Stimulated activated naive B cell treated with anti-CD40 and anti-IgM and Interleukin-4, amounts not matched to agents 10 μg/mL and 1 μg/mL and 100 μg/mL, for 72 hours (primary cell): ENCODE results near the gene ICA1.

ENCODE experiments used
- ATAC-seq, 2 donors: fragments of 150-1000 bp; cut with Tn5 transposase; replicated peaks; 2 replicates each; pipeline ENCODE4 v1.10.0; 2021; ENCODE audit warnings: moderate library complexity in 1 of 2
- DNase-seq: peaks from one replicate; pipeline ENCODE4 v3.0.0; 2021
- H3K27ac Mint-ChIP-seq: one replicate; pipeline ENCODE4 v1.8.0; 2022; ENCODE audit warnings: mild to moderate bottlenecking, mixed read lengths
- H3K27me3 Mint-ChIP-seq, 2 donors: one replicate each; pipeline ENCODE4 v1.8.0; 2022; ENCODE audit warnings: mixed read lengths in 2 of 2
- H3K36me3 Mint-ChIP-seq, 2 donors: one replicate each; pipeline ENCODE4 v1.8.0; 2022; ENCODE audit warnings: mixed read lengths in 2 of 2, mild to moderate bottlenecking in 1 of 2
- H3K4me1 Mint-ChIP-seq, 2 donors: one replicate each; pipeline ENCODE4 v1.8.0; 2022; ENCODE audit warnings: mixed read lengths in 2 of 2, mild to moderate bottlenecking in 1 of 2
- H3K4me3 Mint-ChIP-seq, 2 donors: one replicate each; pipeline ENCODE4 v1.8.0; 2022; ENCODE audit warnings: mild to moderate bottlenecking in 2 of 2, mixed read lengths in 2 of 2, moderate library complexity in 1 of 2
- H3K9me3 Mint-ChIP-seq, 2 donors: one replicate each; pipeline ENCODE4 v1.8.0; 2022; ENCODE audit warnings: mixed read lengths in 2 of 2, mild to moderate bottlenecking in 1 of 2

The ICA1 gene

GRCh38 chr7:8226501-8226900 is 35.5 kb downstream of the ICA1 start:
- Mint-ChIP-seq H3K27me3 (peaks cover 4 to 10% of the 10 kb centered on the region in 2 donors), H3K9me3 (no peaks in the 10 kb centered on the region), H3K27ac (no peak overlapping the region), H3K4me1 (no peaks in the 10 kb centered on the region), H3K4me3 (no peak overlapping the region), H3K36me3 (no peaks in the 10 kb centered on the region)
- ATAC-seq (no peak), DNase-seq (no peak)

- ATAC-seq (no peak), DNase-seq (no peak)
- no peak overlapping the region for H3K27ac Mint-ChIP-seq
- no peaks in the 10 kb centered on the region for H3K36me3 Mint-ChIP-seq
- no peak overlapping the region for H3K4me3 Mint-ChIP-seq
- no peaks in the 10 kb centered on the region for H3K4me1 Mint-ChIP-seq
- H3K27me3 Mint-ChIP-seq: peaks cover 0 to 5% of the 10 kb centered on the region in 2 donors
- H3K9me3 Mint-ChIP-seq: no peaks in the 10 kb centered on the region
Measured at GRCh38 chr7:8221567-8221966, 40.4 kb downstream of the ICA1 start.

- H3K9me3 Mint-ChIP-seq: no peaks in the 10 kb centered on the region
- peaks cover 0 to under 1% of the 10 kb centered on the region in 2 donors for H3K27me3 Mint-ChIP-seq
- H3K36me3 Mint-ChIP-seq: no peaks in the 10 kb centered on the region
- no peak overlapping the region for H3K4me3 Mint-ChIP-seq
- ATAC-seq (no peak), DNase-seq (no peak)
- H3K27ac Mint-ChIP-seq: no peak overlapping the region
- no peaks in the 10 kb centered on the region for H3K4me1 Mint-ChIP-seq
Measured at GRCh38 chr7:8221101-8221495, 40.9 kb downstream of the ICA1 start.

- H3K9me3 Mint-ChIP-seq: no peaks in the 10 kb centered on the region
- H3K4me3 Mint-ChIP-seq: no peak overlapping the region
- H3K27ac Mint-ChIP-seq: no peak overlapping the region
- H3K4me1 Mint-ChIP-seq: no peaks in the 10 kb centered on the region
- DNase-seq (no peak), ATAC-seq (no peak)
- H3K36me3 Mint-ChIP-seq: no peaks in the 10 kb centered on the region
- H3K27me3 Mint-ChIP-seq: no peaks in the 10 kb centered on the region
Measured at GRCh38 chr7:8220376-8221100, 41.4 kb downstream of the ICA1 start.

GRCh38 chr7:8217200-8218068 is 44.5 kb downstream of the ICA1 start:
- no peaks in the 10 kb centered on the region for H3K36me3 Mint-ChIP-seq
- H3K27ac Mint-ChIP-seq: no peak overlapping the region
- no peaks in the 10 kb centered on the region for H3K27me3 Mint-ChIP-seq
- no peaks in the 10 kb centered on the region for H3K9me3 Mint-ChIP-seq
- ATAC-seq (peak in 1 of 2 donors; percentile 42), DNase-seq (no peak)
- no peaks in the 10 kb centered on the region for H3K4me1 Mint-ChIP-seq
- no peak overlapping the region for H3K4me3 Mint-ChIP-seq

- no peaks in the 10 kb centered on the region for H3K36me3 Mint-ChIP-seq
- no peaks in the 10 kb centered on the region for H3K27me3 Mint-ChIP-seq
- ATAC-seq (no peak), DNase-seq (no peak)
- no peak overlapping the region for H3K4me3 Mint-ChIP-seq
- no peak overlapping the region for H3K27ac Mint-ChIP-seq
- no peaks in the 10 kb centered on the region for H3K4me1 Mint-ChIP-seq
- no peaks in the 10 kb centered on the region for H3K9me3 Mint-ChIP-seq
Measured at GRCh38 chr7:8216334-8216690, 45.7 kb downstream of the ICA1 start.

- Mint-ChIP-seq H3K4me3 (no peak overlapping the region), H3K36me3 (no peaks in the 10 kb centered on the region), H3K4me1 (no peaks in the 10 kb centered on the region), H3K9me3 (no peaks in the 10 kb centered on the region), H3K27ac (no peak overlapping the region), H3K27me3 (no peaks in the 10 kb centered on the region)
- DNase-seq (no peak), ATAC-seq (no peak)
Measured at GRCh38 chr7:8215648-8216333, 46.2 kb downstream of the ICA1 start.

GRCh38 chr7:8214244-8214824 is 47.6 kb downstream of the ICA1 start:
- Mint-ChIP-seq H3K27me3 (no peaks in the 10 kb centered on the region), H3K27ac (no peak overlapping the region)
- DNase-seq: no peak

GRCh38 chr7:8213381-8213780 is 48.6 kb downstream of the ICA1 start:
- no peaks in the 10 kb centered on the region for H3K4me1 Mint-ChIP-seq
- ATAC-seq: no peak
- H3K9me3 Mint-ChIP-seq: no peaks in the 10 kb centered on the region
- no peak overlapping the region for H3K4me3 Mint-ChIP-seq
- no peaks in the 10 kb centered on the region for H3K36me3 Mint-ChIP-seq
- H3K27ac Mint-ChIP-seq: no peak overlapping the region
- DNase-seq: no peak
- H3K27me3 Mint-ChIP-seq: no peaks in the 10 kb centered on the region

More at GRCh38 chr7:8214244-8214824, 47.6 kb downstream of the ICA1 start:
- Mint-ChIP-seq H3K4me1 (no peaks in the 10 kb centered on the region), H3K9me3 (no peaks in the 10 kb centered on the region), H3K36me3 (no peaks in the 10 kb centered on the region), H3K4me3 (no peak overlapping the region)
- ATAC-seq: no peak

- no peaks in the 10 kb centered on the region for H3K36me3 Mint-ChIP-seq
- no peak for DNase-seq
- H3K4me1 Mint-ChIP-seq: no peaks in the 10 kb centered on the region
- no peaks in the 10 kb centered on the region for H3K27me3 Mint-ChIP-seq
- ATAC-seq: no peak
- no peak overlapping the region for H3K4me3 Mint-ChIP-seq
- no peak overlapping the region for H3K27ac Mint-ChIP-seq
- no peaks in the 10 kb centered on the region for H3K9me3 Mint-ChIP-seq
Measured at GRCh38 chr7:8212638-8213037, 49.3 kb downstream of the ICA1 start.

GRCh38 chr7:8211725-8212096 is 50.3 kb downstream of the ICA1 start:
- no peaks in the 10 kb centered on the region for H3K4me1 Mint-ChIP-seq
- DNase-seq (no peak), ATAC-seq (no peak)
- H3K36me3 Mint-ChIP-seq: no peaks in the 10 kb centered on the region
- H3K27ac Mint-ChIP-seq: no peak overlapping the region
- no peaks in the 10 kb centered on the region for H3K27me3 Mint-ChIP-seq
- no peaks in the 10 kb centered on the region for H3K9me3 Mint-ChIP-seq
- no peak overlapping the region for H3K4me3 Mint-ChIP-seq

- ATAC-seq (no peak), DNase-seq (no peak)
- no peaks in the 10 kb centered on the region for H3K36me3 Mint-ChIP-seq
- H3K4me1 Mint-ChIP-seq: no peaks in the 10 kb centered on the region
- no peak overlapping the region for H3K4me3 Mint-ChIP-seq
- no peak overlapping the region for H3K27ac Mint-ChIP-seq
- H3K27me3 Mint-ChIP-seq: no peaks in the 10 kb centered on the region
- H3K9me3 Mint-ChIP-seq: no peaks in the 10 kb centered on the region
Measured at GRCh38 chr7:8210845-8211724, 50.9 kb downstream of the ICA1 start.

GRCh38 chr7:8209353-8209752 is 52.6 kb downstream of the ICA1 start:
- H3K27ac Mint-ChIP-seq: no peak overlapping the region
- DNase-seq: no peak
- H3K36me3 Mint-ChIP-seq: no peaks in the 10 kb centered on the region
- ATAC-seq: no peak
- H3K4me1 Mint-ChIP-seq: no peaks in the 10 kb centered on the region
- H3K9me3 Mint-ChIP-seq: no peaks in the 10 kb centered on the region
- H3K27me3 Mint-ChIP-seq: peaks cover 0 to 4% of the 10 kb centered on the region in 2 donors
- H3K4me3 Mint-ChIP-seq: no peak overlapping the region

GRCh38 chr7:8208816-8209215 is 53.2 kb downstream of the ICA1 start:
- no peak for DNase-seq
- no peak for ATAC-seq
- no peaks in the 10 kb centered on the region for H3K36me3 Mint-ChIP-seq
- peaks cover 0 to 4% of the 10 kb centered on the region in 2 donors for H3K27me3 Mint-ChIP-seq
- no peak overlapping the region for H3K4me3 Mint-ChIP-seq
- H3K27ac Mint-ChIP-seq: no peak overlapping the region
- no peaks in the 10 kb centered on the region for H3K4me1 Mint-ChIP-seq
- no peaks in the 10 kb centered on the region for H3K9me3 Mint-ChIP-seq
